BE2C (cell line): ENCODE results near the gene TRPM4.
A peak's percentile ranks its signal among the peaks of the same experiment; 100 is the strongest.

Source experiments
- DNase-seq: peaks from one replicate; pipeline ENCODE4 v3.0.0-alpha.2; 2020
- H3K27me3 ChIP-seq: fragments of 250-450 bp; sonication (Bioruptor Pico); 2 replicates; pipeline ENCODE4 v1.5.1; 2020; ENCODE audit warnings: mild to moderate bottlenecking
- H3K36me3 ChIP-seq: fragments of 250-450 bp; sonication (Bioruptor Pico); 2 replicates; pipeline ENCODE4 v1.5.1; 2020; ENCODE audit warnings: mild to moderate bottlenecking
- H3K4me1 ChIP-seq: fragments of 250-450 bp; sonication (Bioruptor Pico); 2 replicates; pipeline ENCODE4 v1.5.1; 2020
- H3K4me3 ChIP-seq: 2 replicates; pipeline ENCODE4 v1.5.1; 2011; ENCODE audit warnings: low read depth, low read length
- H3K9me3 ChIP-seq: fragments of 250-450 bp; sonication (Bioruptor Pico); 2 replicates; pipeline ENCODE4 v1.5.1; 2020
- CTCF ChIP-seq: IDR thresholded peaks from 2 replicates; pipeline ENCODE4 v1.5.1; 2012; ENCODE audit warnings: mild to moderate bottlenecking, low read depth, low read length

The TRPM4 gene

GRCh38 chr19:49113762-49114629 lies 43.6 kb upstream of the TRPM4 start, which contains the start of gene LIN7B:
TSS of gene LIN7B (plus strand) at chr19:49114370. CDS start at chr19:49114405, 35 bp downstream.
- no peaks in the 10 kb centered on the region for H3K9me3 ChIP-seq
- peak; percentile 17 for TF ChIP-seq CTCF
- peak; percentile 92 for DNase-seq
- H3K4me1 ChIP-seq, result peaks cover 4% of the 10 kb centered on the region; the same call in 1 of the 2 replicates
- H3K27me3 ChIP-seq, result no peaks in the 10 kb centered on the region
- H3K4me3 ChIP-seq, result peak within 1 kb of the TSS; percentile 73
- H3K36me3 ChIP-seq, result peaks cover 13% of the 10 kb centered on the region

DNA sequence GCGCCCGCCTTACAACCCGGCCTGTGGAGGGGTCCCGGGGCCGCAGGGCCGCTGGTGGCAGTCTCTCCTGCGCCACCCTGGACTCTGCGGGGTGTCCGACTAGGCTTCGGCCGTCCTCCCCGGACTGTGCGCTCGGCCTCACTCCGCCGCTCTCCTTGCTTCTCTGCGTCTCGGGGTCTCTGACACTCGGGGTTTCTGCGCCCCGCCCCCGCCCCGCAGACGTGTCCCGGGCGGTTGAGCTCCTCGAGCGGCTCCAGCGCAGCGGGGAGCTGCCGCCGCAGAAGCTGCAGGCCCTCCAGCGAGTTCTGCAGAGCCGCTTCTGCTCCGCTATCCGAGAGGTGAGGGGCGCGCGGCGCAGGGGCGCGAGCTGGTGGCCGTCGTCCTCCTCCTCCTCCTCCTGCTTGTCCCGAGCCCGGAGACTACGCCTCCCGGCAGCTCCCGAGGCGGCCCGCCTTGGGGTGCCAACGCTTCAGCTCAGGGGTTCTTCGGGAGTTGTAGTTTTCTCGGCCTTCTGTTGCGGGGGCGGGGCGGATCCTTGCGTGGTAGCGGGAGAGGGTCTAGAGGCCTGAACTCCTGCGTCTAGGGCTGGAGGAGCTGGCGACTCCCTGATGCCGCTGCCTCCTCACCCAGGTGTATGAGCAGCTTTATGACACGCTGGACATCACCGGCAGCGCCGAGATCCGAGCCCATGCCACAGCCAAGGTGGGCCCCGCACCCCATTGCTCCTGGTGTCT lies 42.8 kb upstream of the TRPM4 start:
- H3K4me3 ChIP-seq, result peak overlapping the region; percentile 73
- H3K4me1 ChIP-seq, result peaks cover 4% of the 10 kb centered on the region; the same call in 1 of the 2 replicates
- no peaks in the 10 kb centered on the region for H3K27me3 ChIP-seq
- H3K36me3 ChIP-seq, result peaks cover 5% of the 10 kb centered on the region
- DNase-seq, result peak; percentile 81
- H3K9me3 ChIP-seq, result no peaks in the 10 kb centered on the region
- no peak for TF ChIP-seq CTCF

DNA sequence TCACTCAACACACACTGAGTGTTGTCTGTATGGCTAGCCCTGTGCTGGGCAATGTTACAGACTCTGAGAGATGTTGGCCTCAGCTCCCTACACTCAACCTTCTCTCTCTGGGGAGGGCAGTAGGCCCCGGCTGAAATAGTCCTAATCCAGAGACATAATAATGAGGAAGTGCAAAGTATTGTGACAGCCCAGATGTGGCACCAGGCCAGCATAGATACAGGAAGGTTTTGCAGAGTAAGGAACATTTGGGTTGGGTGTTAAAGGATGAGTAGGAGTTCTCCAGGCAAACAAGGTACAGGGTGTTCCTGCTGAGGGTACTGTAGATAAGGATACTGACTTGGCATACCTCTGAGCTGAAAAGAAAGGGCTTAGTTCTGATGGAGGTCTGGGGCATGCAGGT lies 41.0 kb upstream of the TRPM4 start:
- no peaks in the 10 kb centered on the region for H3K27me3 ChIP-seq

DNA sequence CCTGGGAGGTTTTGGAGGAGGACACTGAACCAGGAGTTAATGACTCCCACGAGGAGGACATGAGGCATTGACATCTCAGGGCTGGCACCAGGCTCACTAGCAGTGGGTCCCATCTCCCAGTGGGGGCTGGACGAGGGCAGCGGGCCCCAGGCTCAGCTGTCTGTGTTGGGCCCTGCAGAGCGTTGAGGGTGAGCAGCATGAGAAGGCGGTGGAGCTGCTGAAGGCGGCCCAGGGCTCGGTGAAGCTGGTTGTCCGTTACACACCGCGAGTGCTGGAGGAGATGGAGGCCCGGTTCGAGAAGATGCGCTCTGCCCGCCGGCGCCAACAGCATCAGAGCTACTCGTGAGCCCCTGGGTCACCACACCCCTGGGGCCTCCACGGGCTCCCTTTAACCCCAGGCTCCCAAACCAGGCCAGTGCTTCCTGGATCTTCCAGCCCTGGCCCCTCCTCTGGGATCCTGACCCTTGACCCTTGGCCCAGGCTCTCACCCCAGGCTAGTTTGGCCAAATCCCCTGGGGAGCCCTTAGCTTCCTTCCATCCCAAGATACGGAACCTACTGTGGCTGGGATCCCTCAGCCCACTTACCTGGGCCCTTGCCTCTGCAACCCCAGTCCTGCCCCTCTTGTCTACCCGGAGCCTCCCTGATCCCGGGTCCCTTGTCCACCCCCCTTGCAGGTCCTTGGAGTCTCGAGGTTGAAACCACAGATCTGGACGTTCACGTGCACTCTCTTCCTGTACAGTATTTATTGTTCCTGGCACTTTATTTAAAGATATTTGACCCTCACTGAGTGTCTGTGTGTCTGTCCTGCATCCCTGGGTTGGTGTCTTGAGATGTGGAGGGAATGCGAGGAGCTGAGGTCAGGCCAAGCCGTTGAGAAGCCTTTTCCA lies 39.7 kb upstream of the TRPM4 start:
- H3K4me1 ChIP-seq, result peaks cover 4% of the 10 kb centered on the region; the same call in 1 of the 2 replicates
- no peaks in the 10 kb centered on the region for H3K27me3 ChIP-seq

More for the DNA sequence above, 41.0 kb upstream of the TRPM4 start:
- TF ChIP-seq CTCF, result no peak
- Histone ChIP-seq H3K4me3 (no peak overlapping the region), H3K9me3 (no peaks in the 10 kb centered on the region), H3K36me3 (no peaks in the 10 kb centered on the region), H3K4me1 (peaks cover 4% of the 10 kb centered on the region; the same call in 1 of the 2 replicates)
- no peak for DNase-seq

More for the DNA sequence above, 39.7 kb upstream of the TRPM4 start:
- Histone ChIP-seq H3K4me3 (peak overlapping the region; percentile 81), H3K9me3 (no peaks in the 10 kb centered on the region), H3K36me3 (no peaks in the 10 kb centered on the region)
- TF ChIP-seq CTCF, result no peak
- DNase-seq, result no peak
